Stimulated activated CD4-positive, alpha-beta T cell treated with anti-CD3 and anti-CD28 coated beads, Interleukin-2, amount 100 ng/mL, for 48 hours (primary cell): ENCODE results near the gene NCBP3.
"Not testable (repeated sequence)": the region's sequence is repeated elsewhere in the genome, so short reads cannot be mapped to it uniquely, and the experiment has no call there.

Source experiments
- DNase-seq, 2 donors: peaks; one replicate each; pipeline ENCODE4 v3.0.0-alpha.2; 2020

The NCBP3 gene

GRCh38 chr17:3809135-3809534 is 36.9 kb downstream of the NCBP3 start:
- no peak for DNase-seq

GRCh38 chr17:3808701-3809100 is 37.3 kb downstream of the NCBP3 start:
- no peak for DNase-seq

- DNase-seq: no peak
Measured at GRCh38 chr17:3805581-3805980, 40.5 kb downstream of the NCBP3 start.

- no peak for DNase-seq
Measured at GRCh38 chr17:3804503-3804931, 41.5 kb downstream of the NCBP3 start.

- no peak for DNase-seq
Measured at GRCh38 chr17:3803308-3803640, 42.8 kb downstream of the NCBP3 start.

- no peak for DNase-seq
Measured at GRCh38 chr17:3802461-3803307, 43.4 kb downstream of the NCBP3 start.

GRCh38 chr17:3801792-3802191 is 44.3 kb downstream of the NCBP3 start:
- DNase-seq: no peak

- DNase-seq: no peak
Measured at GRCh38 chr17:3801347-3801746, 44.7 kb downstream of the NCBP3 start.

GRCh38 chr17:3800362-3801271 is 45.4 kb downstream of the NCBP3 start, which contains the start of gene ITGAE:
Gene ITGAE, minus strand, starts transcription at chr17:3801188. Its CDS starts 44 bp downstream, at chr17:3801144.
- DNase-seq: no peak

GRCh38 chr17:3799181-3799945 is 46.7 kb downstream of the NCBP3 start:
- no peak for DNase-seq

GRCh38 chr17:3798273-3799180 is 47.5 kb downstream of the NCBP3 start:
- DNase-seq: no peak

GRCh38 chr17:3796822-3797170 is 49.2 kb downstream of the NCBP3 start:
- DNase-seq: no peak

- DNase-seq: peak; percentile 50 to 60
Measured at GRCh38 chr17:3796110-3796821, 49.8 kb downstream of the NCBP3 start.

- DNase-seq: no peak
Measured at GRCh38 chr17:3795390-3796102, 50.5 kb downstream of the NCBP3 start.

- no peak for DNase-seq
Measured at GRCh38 chr17:3794557-3795389, 51.3 kb downstream of the NCBP3 start.

- DNase-seq: not testable (repeated sequence)
Measured at GRCh38 chr17:3794152-3794551, 51.9 kb downstream of the NCBP3 start.

- DNase-seq: not testable (repeated sequence)
Measured at GRCh38 chr17:3793258-3793657, 52.8 kb downstream of the NCBP3 start.

GRCh38 chr17:3792481-3792880 is 53.6 kb downstream of the NCBP3 start:
- no peak for DNase-seq

GRCh38 chr17:3788200-3788599 is 57.8 kb downstream of the NCBP3 start:
- no peak for DNase-seq

- not testable (repeated sequence) for DNase-seq
Measured at GRCh38 chr17:3785323-3785722, 60.7 kb downstream of the NCBP3 start.
